GM18517 (cell line): ENCODE measurements around the gene PRKCE.
"Not testable (repeated sequence)": the region's sequence is repeated elsewhere in the genome, so short reads cannot be mapped to it uniquely, and the experiment has no call there.

ENCODE experiments used
- ATAC-seq: cut with Tn5 transposase; IDR thresholded peaks from one replicate; pipeline ENCODE4 v1.9.1; 2021; ENCODE audit warnings: mild to moderate bottlenecking, moderate library complexity; ENCODE audit not compliant: unreplicated experiment

The PRKCE gene

DNA sequence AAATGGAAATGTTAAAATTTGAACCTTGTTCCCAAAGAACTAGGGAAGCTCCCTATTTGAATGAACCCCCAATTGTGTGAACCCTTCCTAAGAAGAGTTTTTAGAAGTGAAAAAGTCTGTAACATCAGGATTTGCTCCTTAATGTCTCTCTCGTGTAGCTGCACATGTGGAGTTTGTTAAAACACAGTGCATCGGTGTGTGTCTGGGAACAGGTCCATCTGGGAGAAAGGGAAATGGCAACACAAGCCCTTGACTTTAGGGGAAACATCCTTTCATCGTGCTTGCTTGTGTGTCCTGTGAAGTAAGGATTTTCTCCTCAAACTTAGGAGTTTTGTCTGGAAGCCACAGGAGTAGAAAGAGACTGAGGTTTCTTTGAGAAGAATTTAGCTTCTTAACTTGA is 203.9 kb downstream of the PRKCE start:
- no peak for ATAC-seq

DNA sequence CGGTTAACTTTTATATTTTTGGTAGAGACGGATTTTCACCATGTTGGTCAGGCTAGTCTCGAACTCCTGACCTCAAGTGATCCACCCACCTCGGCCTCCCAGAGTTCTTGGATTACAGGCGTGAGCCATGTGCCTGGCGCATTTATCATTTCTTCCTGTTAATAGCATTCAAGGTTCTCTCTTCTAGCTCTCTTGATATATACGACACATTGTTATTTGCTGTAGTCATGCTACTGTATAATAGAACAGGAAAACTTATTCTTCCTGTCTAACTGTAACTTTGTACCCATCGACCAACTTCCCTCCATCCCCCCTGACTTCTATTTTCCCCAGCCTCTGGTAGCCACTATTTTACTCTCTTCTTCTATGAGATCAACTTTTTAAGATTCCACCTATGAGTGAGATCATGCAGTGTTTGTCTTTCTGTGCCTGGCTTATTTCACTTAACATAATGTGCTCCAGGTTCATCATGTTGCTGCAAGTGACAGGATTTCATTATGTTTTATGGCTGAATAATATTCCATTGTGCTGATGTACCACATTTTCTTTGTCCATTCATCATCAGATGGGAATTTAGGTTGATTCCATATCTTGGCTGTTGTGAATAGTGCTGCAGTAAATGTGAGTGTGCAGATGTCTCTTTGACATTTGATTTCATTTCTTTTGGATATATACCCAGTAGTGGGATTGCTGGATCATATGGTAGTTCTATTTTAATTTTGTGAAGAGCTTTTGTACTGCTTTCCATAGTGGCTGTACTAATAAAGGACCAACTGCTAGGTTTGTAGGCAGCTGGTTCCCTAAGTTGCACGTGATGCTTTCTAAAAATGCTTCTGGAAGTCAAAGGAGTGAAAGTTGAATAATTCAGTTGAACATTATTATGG is 205.2 kb downstream of the PRKCE start:
- no peak for ATAC-seq

- no peak for ATAC-seq
Observed at GRCh38 chr2:45857275-45857609, 205.8 kb downstream of the PRKCE start.

DNA sequence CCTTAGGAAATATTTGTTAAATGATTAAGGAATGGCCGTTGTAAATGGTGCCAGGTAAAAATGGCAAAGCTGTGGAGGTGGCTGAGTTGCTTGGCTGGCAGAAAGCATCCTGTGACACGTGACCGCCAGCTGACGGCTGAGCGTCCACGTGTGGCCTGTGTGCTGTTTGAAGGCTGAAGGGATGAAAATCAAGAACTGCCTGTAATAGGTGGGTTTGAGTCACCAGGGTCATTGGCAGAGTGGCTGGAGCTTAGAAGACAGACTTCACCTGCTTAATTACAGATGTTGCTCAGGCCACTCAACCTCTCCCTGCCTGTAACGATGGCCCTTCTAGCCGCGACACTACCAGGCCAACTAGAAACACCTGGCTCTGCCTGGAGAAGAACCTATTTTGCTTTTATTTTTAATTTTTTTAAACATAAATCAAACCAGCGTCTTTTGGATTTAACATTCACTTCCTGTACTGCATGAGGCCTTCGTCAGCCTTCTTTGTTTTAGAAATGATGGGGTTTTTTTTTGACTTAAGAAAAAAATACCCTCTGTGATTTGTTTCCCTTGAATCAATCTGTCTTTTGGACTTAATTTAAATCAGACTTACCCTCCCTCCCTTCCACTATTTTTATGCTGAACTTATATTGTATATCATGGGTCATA is 206.5 kb downstream of the PRKCE start:
- ATAC-seq, result no peak

DNA sequence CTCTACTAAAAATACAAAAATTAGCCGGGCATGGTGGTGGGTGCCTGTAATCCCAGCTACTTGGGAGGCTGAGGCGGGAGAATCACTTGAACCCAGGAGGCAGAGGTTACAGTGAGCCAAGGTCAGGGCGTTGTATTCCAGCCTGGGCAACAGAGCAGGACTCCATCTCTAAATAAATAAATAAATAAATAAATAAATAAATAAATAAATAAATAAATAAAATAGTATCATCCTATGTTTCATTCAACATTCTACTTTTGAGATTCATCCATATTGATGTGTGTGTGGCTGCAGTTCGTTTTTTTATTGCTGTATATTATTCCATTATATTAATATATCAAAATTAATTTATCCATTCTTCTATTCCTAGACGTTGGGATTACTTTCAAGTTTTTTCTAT is 207.4 kb downstream of the PRKCE start:
- not testable (repeated sequence) for ATAC-seq

DNA sequence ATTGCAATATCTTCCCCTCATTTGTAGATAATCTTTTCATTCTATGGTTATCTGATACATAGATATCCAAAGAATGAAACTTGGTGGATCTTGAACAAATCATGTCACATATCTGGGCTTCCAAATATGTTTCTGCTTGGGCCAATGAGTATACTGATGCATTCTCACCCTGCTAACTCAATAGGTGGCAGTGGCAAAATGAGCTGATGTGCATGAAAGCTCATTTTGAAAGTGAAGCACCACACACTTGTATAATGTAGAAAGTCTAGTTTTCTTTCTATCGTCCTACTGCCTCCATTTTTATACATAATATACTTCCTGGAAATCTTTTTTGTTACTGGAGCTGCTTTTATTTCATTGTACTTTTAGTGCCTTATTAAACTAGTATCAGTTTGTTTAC is 208.2 kb downstream of the PRKCE start:
- peak; percentile 30 for ATAC-seq

DNA sequence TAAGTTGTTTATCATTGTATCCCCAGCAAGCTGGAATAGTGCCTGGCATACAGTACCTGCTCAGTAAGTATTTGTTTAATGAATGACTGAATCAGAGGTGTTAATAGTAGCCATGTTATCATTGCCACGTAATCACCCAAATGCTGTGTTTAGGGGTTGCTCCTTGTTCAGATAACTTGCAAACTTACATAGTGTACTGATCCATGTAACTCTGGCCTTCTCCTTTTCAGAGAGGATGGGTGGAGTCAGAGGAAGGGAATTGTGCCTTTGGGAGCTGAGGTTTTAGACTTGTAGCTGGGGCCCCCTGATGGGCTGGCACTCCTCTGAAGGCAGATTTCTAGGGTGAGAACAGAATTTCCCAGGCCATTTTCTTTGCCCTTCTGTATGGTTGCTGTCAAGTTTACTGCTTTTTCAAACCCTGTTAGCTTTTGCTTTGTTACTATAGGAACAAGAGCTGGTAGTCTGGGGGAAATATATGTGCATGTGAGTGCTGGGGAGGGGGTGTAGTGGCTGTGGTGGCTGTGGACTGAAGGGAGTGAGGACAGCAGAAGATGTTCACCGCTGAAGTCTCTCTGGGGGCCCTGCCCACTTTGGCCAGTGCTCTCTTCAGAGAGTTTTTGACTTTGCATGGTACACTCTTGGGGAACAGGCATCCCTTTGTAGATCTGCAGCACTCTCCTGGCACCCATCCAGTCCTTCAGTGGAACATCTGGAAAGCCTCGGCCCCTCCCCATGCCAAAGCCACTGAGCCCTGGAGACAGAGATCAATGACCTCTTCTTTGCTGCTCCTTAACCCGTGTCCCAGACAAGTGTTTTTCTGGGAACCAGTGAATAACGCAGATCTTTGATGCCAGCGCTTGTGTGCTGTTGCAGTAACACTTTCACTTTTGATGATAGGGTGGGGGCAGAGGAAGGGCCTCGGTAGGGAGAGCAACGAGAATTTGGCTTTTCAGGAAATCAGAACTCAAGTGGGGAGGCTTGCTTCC is 209.0 kb downstream of the PRKCE start:
- ATAC-seq, result peak; percentile 53

- no peak for ATAC-seq
Observed at GRCh38 chr2:45862843-45863242, 211.4 kb downstream of the PRKCE start.

DNA sequence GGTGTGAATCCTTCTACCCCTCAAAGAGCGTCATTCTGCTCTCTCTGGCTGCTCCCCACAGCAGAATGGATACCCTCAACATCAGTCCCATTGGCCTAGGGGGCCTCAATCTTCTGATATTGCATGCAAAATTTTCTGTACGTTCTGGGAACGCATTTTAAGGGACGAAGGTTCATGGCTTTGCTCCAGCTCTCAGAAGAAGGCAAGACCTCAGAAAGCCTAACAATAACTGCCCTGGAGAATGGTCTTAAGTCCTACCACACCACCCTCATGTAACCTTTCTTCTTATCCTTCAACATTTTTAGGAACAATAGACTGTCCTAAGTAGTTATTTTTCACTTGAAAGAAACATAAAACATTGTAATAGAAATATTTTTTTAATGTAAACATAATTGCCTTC is 212.6 kb downstream of the PRKCE start:
- ATAC-seq, result no peak

GRCh38 chr2:45867349-45867748 is 215.9 kb downstream of the PRKCE start:
- ATAC-seq, result no peak

- no peak for ATAC-seq
Observed at GRCh38 chr2:45867800-45868199, 216.3 kb downstream of the PRKCE start.

DNA sequence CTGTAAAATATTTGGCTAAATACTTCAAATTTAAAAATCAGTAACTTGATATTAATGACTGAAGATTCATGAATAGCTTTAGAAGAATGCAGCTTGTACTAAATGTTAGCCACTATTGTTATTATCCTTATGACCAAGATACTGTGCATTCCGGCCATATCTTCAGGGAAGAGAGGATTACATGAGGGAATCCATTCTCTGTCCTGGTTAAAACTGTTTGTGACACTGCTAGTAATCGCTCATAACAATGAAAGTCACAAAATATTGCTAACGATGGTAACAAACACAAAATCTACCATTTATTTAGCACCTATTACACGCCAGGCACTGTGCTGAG is 217.7 kb downstream of the PRKCE start:
- ATAC-seq, result no peak

- no peak for ATAC-seq
Observed at GRCh38 chr2:45871025-45871424, 219.6 kb downstream of the PRKCE start.

DNA sequence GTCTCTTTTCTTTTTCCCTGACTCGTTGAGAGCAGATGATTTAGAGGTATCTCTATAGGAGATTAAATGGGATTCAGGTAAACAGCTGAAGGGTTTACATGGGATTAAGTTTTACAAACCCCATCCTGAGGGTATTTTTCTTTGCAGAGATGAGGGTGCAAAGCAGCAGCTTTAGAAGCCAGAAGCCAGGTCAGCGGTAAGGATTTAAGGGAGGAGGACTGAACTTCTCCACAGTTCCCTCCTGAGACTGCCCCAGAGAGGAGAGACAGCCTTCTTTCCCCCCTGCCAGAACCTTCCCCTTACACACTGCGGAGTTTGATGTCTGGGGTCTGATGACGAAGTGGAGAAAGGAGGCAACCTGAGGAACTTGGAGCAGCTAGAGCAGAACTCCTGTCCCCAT is 220.1 kb downstream of the PRKCE start:
- ATAC-seq, result no peak

GRCh38 chr2:45872211-45872610 is 220.7 kb downstream of the PRKCE start:
- ATAC-seq, result no peak

DNA sequence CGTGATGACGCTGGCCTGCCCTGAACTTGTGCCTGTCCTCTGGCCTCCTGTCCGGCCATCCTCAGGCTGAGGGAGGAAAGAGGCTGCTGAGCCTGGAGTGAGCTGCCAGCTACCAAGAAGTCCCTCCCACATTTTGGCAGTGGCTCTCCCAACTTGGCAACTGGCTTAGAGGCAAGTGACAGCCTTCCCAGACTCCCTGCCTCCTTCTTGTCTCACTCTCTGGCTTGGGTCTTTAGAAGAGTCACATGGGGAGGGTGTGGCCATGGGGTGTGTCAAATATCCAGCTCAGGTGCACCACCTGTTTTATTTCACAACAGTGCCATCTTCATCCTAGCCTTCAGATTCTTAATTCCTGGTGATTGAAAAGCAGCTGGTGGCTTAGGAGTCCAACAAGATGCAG is 222.9 kb downstream of the PRKCE start:
- no peak for ATAC-seq

DNA sequence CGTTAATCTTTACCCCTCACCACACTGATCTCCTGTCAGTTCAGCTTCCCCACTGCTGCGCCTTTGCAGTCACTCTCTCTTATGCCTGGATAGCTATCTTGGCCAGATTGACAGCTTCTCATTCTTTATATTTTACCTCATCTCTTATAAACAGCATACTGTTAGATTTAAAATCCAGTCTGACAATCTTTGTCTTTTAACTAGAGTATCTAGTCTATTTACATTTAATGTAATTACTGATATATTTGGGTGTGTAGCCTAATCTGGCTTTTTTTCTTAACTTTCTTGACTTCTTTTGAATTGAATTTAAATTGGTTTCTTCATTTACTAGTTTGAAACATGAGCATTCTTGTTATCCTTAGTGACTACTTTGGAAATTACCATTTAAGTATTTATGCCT is 225.1 kb downstream of the PRKCE start:
- no peak for ATAC-seq

DNA sequence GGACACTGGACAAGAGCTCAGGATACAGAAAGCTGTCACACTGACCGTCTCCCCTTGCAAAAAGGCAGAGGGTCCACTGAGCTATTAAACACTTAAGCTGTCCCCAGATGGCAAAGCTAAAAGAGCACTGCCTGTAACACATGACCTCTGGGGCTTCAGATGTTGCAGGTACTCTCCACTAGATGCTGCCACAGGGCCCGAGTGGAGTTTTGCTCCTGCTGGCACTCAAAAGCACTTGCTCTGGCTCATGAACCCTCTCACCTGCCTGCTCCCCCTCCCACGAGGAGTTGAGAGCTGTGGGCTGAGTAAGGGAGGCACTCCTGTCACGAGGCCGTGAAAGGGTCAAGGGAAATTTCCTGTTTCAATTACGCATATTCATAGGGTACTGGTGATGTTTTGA is 227.9 kb downstream of the PRKCE start:
- no peak for ATAC-seq

- ATAC-seq, result no peak
Observed at GRCh38 chr2:45879936-45880335, 228.5 kb downstream of the PRKCE start.

GRCh38 chr2:45881970-45882581 is 230.6 kb downstream of the PRKCE start:
- ATAC-seq, result no peak
